Left lung (tissue), 10 donors: ENCODE data around the gene PPIL3. TPM values are rescaled to one million over a fixed set of nuclear protein-coding genes. Genes with fewer than 3 reads are reported as not detected.

Experiments
- ATAC-seq: fragments of 200-7000 bp; cut with Tn5 transposase; one replicate; pipeline ENCODE4 v1.9.1; 2020; ENCODE audit warnings: moderate library complexity
- DNase-seq, 4 donors: peaks; one replicate each; pipeline ENCODE4 v3.0.0-alpha.2; 2013 to 2020
- H3K27ac ChIP-seq, 2 donors: fragments of 200-600 bp; sonication (generic) in 1 of 2; one replicate each; pipeline versions ENCODE4 v1.5.0 to v1.8.0; 2020 to 2021
- H3K27me3 ChIP-seq, 2 donors: fragments of 200-600 bp; sonication (generic) in 1 of 2; one replicate each; pipeline versions ENCODE4 v1.5.0 to v1.8.0; 2020 to 2021
- H3K36me3 ChIP-seq, 2 donors: fragments of 200-600 bp; sonication (generic) in 1 of 2; one replicate each; pipeline versions ENCODE4 v1.5.0 to v1.8.0; 2020 to 2021
- H3K4me1 ChIP-seq, 2 donors: fragments of 200-600 bp; one replicate each; pipeline ENCODE4 v1.8.0; 2021
- H3K4me3 ChIP-seq, 2 donors: fragments of 200-600 bp; sonication (generic) in 1 of 2; one replicate each; pipeline versions ENCODE4 v1.5.0 to v1.8.0; 2020 to 2021; ENCODE audit warnings: mild to moderate bottlenecking in 1 of 2
- H3K9me3 ChIP-seq, 2 donors: fragments of 200-600 bp; sonication (generic) in 1 of 2; one replicate each; pipeline versions ENCODE4 v1.5.0 to v1.8.0; 2020 to 2021
- CTCF ChIP-seq, 2 donors: fragments of 200-600 bp; sonication (generic) in 1 of 2; IDR thresholded peaks; one replicate each; pipeline versions ENCODE4 v1.5.0 to v1.8.0; 2021; ENCODE audit warnings: antibody characterized with exemption in 2 of 2
- intact Hi-C, 2 donors: fragments of 100-400 bp; cut with DNase I; formaldehyde crosslinking; loops; one replicate each; pipeline versions ENCODE4 v1.11.2 to v1.14.2; 2022
- polyA plus RNA-seq, 6 donors: library from polyadenylated mRNA; unstranded; fragments of 120-200 nt; gene quantifications; one replicate each; pipeline ENCODE4 v1.2.1, GENCODE V29; 2013; ENCODE audit not compliant: insufficient read length in 6 of 6
- total RNA-seq, 2 donors: library from RNA; stranded (reverse); fragmentation: NEBNext Ultra II Directional; extraction: Animal tissue kit (Norgen Biotek cat#: 25700); gene quantifications; one replicate each; pipeline ENCODE4 v1.2.1, GENCODE V29; 2021
- donor health status: DM: no; HTN: yes; CAD: no.
- donor health status: DM: no; HTN: no; CAD: no.

The PPIL3 gene
- total and polyA plus RNA-seq, 8 donors: 26.0 to 100 (median 83.6) TPM

- Histone ChIP-seq H3K36me3 (peaks cover 4 to 58% of the 10 kb centered on the region in 2 donors), H3K27ac (no peak overlapping the region), H3K27me3 (no peaks in the 10 kb centered on the region), H3K9me3 (no peaks in the 10 kb centered on the region), H3K4me3 (no peak overlapping the region), H3K4me1 (peaks cover 0 to 5% of the 10 kb centered on the region in 2 donors)
- ATAC-seq: no peak
- DNase-seq: no peak
- intact Hi-C loops: no loop called here
- TF ChIP-seq CTCF (IDR thresholded peaks at IDR 0.05): no peak
These were observed 38.2 kb downstream of the PPIL3 start for GRCh38 chr2:200850512-200851256.

GRCh38 chr2:200847939-200848338 lies 40.9 kb downstream of the PPIL3 start:
- DNase-seq (no peak), ATAC-seq (no peak)
- no peaks in the 10 kb centered on the region for H3K4me1 ChIP-seq
- no peak overlapping the region for H3K27ac ChIP-seq
- intact Hi-C loops: no loop called here
- no peaks in the 10 kb centered on the region for H3K9me3 ChIP-seq
- no peak overlapping the region for H3K4me3 ChIP-seq
- H3K36me3 ChIP-seq: peaks cover 0 to 30% of the 10 kb centered on the region in 2 donors
- H3K27me3 ChIP-seq: no peaks in the 10 kb centered on the region
- TF ChIP-seq CTCF (IDR thresholded peaks at IDR 0.05): no peak

- no peak for TF ChIP-seq CTCF (IDR thresholded peaks at IDR 0.05)
- no peak for DNase-seq
- H3K27me3 ChIP-seq: no peaks in the 10 kb centered on the region
- intact Hi-C loops: no loop called here
- no peak for ATAC-seq
- no peak overlapping the region for H3K4me3 ChIP-seq
- no peaks in the 10 kb centered on the region for H3K9me3 ChIP-seq
- H3K36me3 ChIP-seq: peaks cover 0 to 24% of the 10 kb centered on the region in 2 donors
- H3K4me1 ChIP-seq: no peaks in the 10 kb centered on the region
- no peak overlapping the region for H3K27ac ChIP-seq
These were observed 41.6 kb downstream of the PPIL3 start for GRCh38 chr2:200847269-200847668.

- DNase-seq (no peak), ATAC-seq (no peak)
- Histone ChIP-seq H3K4me1 (no peaks in the 10 kb centered on the region), H3K27ac (no peak overlapping the region), H3K27me3 (no peaks in the 10 kb centered on the region), H3K36me3 (peaks cover 0 to 9% of the 10 kb centered on the region in 2 donors), H3K9me3 (no peaks in the 10 kb centered on the region), H3K4me3 (no peak overlapping the region)
- no peak for TF ChIP-seq CTCF (IDR thresholded peaks at IDR 0.05)
- intact Hi-C loops: no loop called here
These were observed 43.1 kb downstream of the PPIL3 start for GRCh38 chr2:200845669-200846325.

- DNase-seq (no peak), ATAC-seq (no peak)
- no peaks in the 10 kb centered on the region for H3K4me1 ChIP-seq
- no peak overlapping the region for H3K4me3 ChIP-seq
- H3K36me3 ChIP-seq: peaks cover 0 to 3% of the 10 kb centered on the region in 2 donors
- intact Hi-C loops: no loop called here
- no peak overlapping the region for H3K27ac ChIP-seq
- no peaks in the 10 kb centered on the region for H3K27me3 ChIP-seq
- H3K9me3 ChIP-seq: no peaks in the 10 kb centered on the region
- TF ChIP-seq CTCF (IDR thresholded peaks at IDR 0.05): no peak
These were observed 43.7 kb downstream of the PPIL3 start for GRCh38 chr2:200845194-200845593.
